Muscle of leg (tissue), 11 donors: ENCODE results near the gene OCRL. TPM values are rescaled to one million over a fixed set of nuclear protein-coding genes. Genes with fewer than 3 reads are reported as not detected.
A peak's percentile ranks its signal among the peaks of the same experiment; 100 is the strongest.
"Not testable (repeated sequence)": the region's sequence is repeated elsewhere in the genome, so short reads cannot be mapped to it uniquely, and the experiment has no call there.

ENCODE experiments used
- DNase-seq: peaks from one replicate; pipeline ENCODE4 v3.0.0; 2013
- H3K27ac ChIP-seq: one replicate; pipeline ENCODE4 v1.5.1; 2013; ENCODE audit warnings: mild to moderate bottlenecking, low read length, control low read depth
- H3K27me3 ChIP-seq: one replicate; pipeline ENCODE4 v1.6.1; 2013; ENCODE audit warnings: low read length; ENCODE audit not compliant: control insufficient read depth, insufficient read depth
- H3K36me3 ChIP-seq: one replicate; pipeline ENCODE4 v1.6.1; 2013; ENCODE audit warnings: low read length; ENCODE audit not compliant: control insufficient read depth, insufficient read depth
- H3K4me1 ChIP-seq: one replicate; pipeline ENCODE4 v1.6.1; 2013; ENCODE audit warnings: low read length; ENCODE audit not compliant: control insufficient read depth, insufficient read depth
- H3K4me3 ChIP-seq: one replicate; pipeline ENCODE4 v1.5.1; 2013; ENCODE audit warnings: low read length, control low read depth
- H3K9me3 ChIP-seq: replicated peaks from 2 replicates; pipeline ENCODE4 v1.6.1; 2013; ENCODE audit warnings: low read depth, low read length; ENCODE audit not compliant: control insufficient read depth
- WGBS: methylation state at CpG from one replicate; pipeline ENCODE4 v1.1.5; 2013; ENCODE audit warnings: missing lambda C conversion rate; ENCODE audit not compliant: insufficient coverage; 5-methylcytosine and 5-hydroxymethylcytosine counted together
- polyA plus RNA-seq, 8 donors: library from polyadenylated mRNA; unstranded; fragments of 120-200 nt; gene quantifications; one replicate each; pipeline versions ENCODE4 v1.2.1 to v1.2.3, GENCODE V29; 2013; ENCODE audit warnings: inconsistent platforms in 1 of 8, low replicate concordance in 1 of 8; ENCODE audit not compliant: insufficient read length in 8 of 8, insufficient read depth in 1 of 8
- total RNA-seq: library from RNA; stranded (reverse); fragments of 120-200 nt; gene quantifications from one replicate; pipeline ENCODE4 v1.2.4, GENCODE V29; 2013

Gene OCRL
- total and polyA plus RNA-seq, 9 donors, result 7.7 to 17.3 (median 12.7) TPM

GRCh38 chrX:129530410-129530809 is 9.6 kb upstream of the OCRL start:
- no peaks in the 10 kb centered on the region for H3K9me3 ChIP-seq
- peaks cover 4% of the 10 kb centered on the region for H3K27me3 ChIP-seq
- H3K4me1 ChIP-seq, result no peaks in the 10 kb centered on the region
- no peak overlapping the region for H3K4me3 ChIP-seq
- no peak for DNase-seq
- H3K36me3 ChIP-seq, result no peaks in the 10 kb centered on the region
- WGBS, result 70% methylated on average over 2 of the region's 5 CpGs
- no peak overlapping the region for H3K27ac ChIP-seq

DNA sequence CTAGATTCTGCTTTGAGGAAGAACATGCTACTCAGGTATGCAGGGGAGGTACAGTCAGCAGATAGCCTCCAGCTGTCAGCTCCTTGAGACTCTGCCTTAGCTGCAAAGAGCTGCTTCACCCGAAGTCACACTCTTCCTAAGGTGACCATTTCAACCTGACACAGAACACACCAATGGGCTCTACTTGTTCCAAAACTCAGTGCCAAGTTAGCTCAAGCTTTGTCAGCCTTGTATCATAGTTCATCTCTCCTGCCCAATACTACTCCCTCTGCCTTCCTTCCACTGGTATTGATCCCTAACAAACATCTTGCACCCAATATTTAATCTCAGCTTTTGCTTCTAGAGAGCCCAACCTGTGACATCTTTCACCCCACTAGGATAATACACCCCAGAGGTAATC is 8.9 kb upstream of the OCRL start:
- H3K4me3 ChIP-seq, result no peak overlapping the region
- H3K27ac ChIP-seq, result no peak overlapping the region
- WGBS, result 56% methylated on average over 1 of the region's 1 CpG
- no peaks in the 10 kb centered on the region for H3K9me3 ChIP-seq
- no peaks in the 10 kb centered on the region for H3K4me1 ChIP-seq
- H3K27me3 ChIP-seq, result peaks cover 4% of the 10 kb centered on the region
- DNase-seq, result no peak
- no peaks in the 10 kb centered on the region for H3K36me3 ChIP-seq

GRCh38 chrX:129534816-129535578 is 5.1 kb upstream of the OCRL start:
- Histone ChIP-seq H3K9me3 (no peaks in the 10 kb centered on the region), H3K4me3 (no peak overlapping the region), H3K27me3 (peaks cover 9% of the 10 kb centered on the region), H3K27ac (no peak overlapping the region), H3K4me1 (no peaks in the 10 kb centered on the region), H3K36me3 (no peaks in the 10 kb centered on the region)
- DNase-seq, result no peak
- 100% methylated on average over 1 of the region's 4 CpGs for WGBS

DNA sequence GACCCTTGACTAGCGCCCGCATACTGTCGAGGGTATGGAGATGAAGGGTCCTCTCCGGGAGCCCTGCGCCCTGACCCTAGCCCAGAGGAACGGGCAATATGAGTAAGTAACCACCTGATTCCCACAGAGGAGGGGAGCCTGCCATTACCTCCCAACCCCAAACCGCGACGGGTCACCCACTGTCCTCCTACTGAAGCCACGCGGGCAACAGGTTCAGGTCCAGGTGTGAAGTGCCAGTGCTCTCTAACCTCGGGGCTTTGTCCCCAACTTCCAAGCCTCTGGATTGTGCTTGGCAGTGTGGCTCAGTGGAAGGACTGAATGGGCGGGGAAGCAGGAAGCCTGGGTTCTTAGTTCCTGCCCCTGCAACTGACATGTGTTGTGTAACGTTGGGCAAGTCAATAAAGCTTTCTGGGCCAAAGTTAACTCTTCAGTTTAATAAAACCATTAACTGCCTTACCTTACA is 694 bp downstream of the OCRL start:
- Histone ChIP-seq H3K9me3 (no peaks in the 10 kb centered on the region), H3K4me3 (peak overlapping the region; percentile 65), H3K27ac (peak overlapping the region; percentile 67), H3K27me3 (peaks cover 10% of the 10 kb centered on the region), H3K36me3 (no peaks in the 10 kb centered on the region), H3K4me1 (peaks cover 2% of the 10 kb centered on the region)
- no peak for DNase-seq
- WGBS, result 52% methylated on average over 3 of the region's 14 CpGs

DNA sequence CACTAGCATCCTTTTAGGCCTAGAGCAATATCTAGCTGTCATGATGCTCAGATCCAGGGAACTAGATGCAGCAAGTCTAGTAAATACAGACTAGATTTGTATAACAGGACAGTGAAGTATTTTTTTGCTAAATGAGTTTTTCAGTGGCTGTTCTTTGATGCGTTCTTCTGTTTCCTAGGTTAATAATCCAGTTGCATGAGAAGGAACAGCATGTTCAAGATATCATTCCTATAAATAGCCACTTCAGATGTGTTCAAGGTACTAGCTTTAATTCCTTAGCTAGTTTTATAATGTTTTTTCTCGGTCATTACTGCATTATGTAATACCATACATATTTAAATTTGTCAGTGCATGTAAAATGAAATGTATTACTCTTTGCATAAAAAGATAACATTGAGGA is 4.7 kb downstream of the OCRL start:
- no peak for DNase-seq
- peaks cover 2% of the 10 kb centered on the region for H3K4me1 ChIP-seq
- no peak overlapping the region for H3K27ac ChIP-seq
- H3K36me3 ChIP-seq, result peaks cover 6% of the 10 kb centered on the region
- peaks cover 12% of the 10 kb centered on the region for H3K27me3 ChIP-seq
- no CpG with 5 or more reads among the region's 2 CpGs for WGBS
- H3K9me3 ChIP-seq, result no peaks in the 10 kb centered on the region
- H3K4me3 ChIP-seq, result no peak overlapping the region

DNA sequence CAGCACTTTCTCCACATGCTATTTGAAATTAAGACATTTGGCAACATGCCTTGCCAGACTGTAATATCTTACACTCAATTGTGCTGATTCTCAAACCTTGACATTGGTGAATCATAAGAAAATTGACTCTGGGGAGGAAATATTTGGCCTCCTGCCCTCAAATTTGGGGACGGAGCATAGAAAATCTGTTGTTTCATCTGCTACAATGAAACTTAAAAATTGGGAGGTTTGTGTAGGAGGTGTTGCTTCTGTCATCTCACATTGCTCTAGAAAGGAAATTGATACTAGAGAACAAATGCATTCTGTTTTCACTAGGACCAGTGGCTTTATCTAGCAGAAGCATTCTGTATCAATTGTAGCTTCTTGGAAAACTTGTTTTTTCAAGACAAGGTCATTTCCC is 5.3 kb downstream of the OCRL start:
- DNase-seq, result no peak
- peaks cover 8% of the 10 kb centered on the region for H3K27me3 ChIP-seq
- H3K9me3 ChIP-seq, result no peaks in the 10 kb centered on the region
- no peak overlapping the region for H3K27ac ChIP-seq
- H3K4me1 ChIP-seq, result peaks cover 2% of the 10 kb centered on the region
- H3K36me3 ChIP-seq, result peaks cover 6% of the 10 kb centered on the region
- no peak overlapping the region for H3K4me3 ChIP-seq
- no CpG with 5 or more reads among the region's 1 CpG for WGBS

GRCh38 chrX:129549124-129549523 is 9.1 kb downstream of the OCRL start:
- no peaks in the 10 kb centered on the region for H3K9me3 ChIP-seq
- H3K27ac ChIP-seq, result no peak overlapping the region
- no CpG with 5 or more reads among the region's 1 CpG for WGBS
- no peak overlapping the region for H3K4me3 ChIP-seq
- H3K36me3 ChIP-seq, result peaks cover 9% of the 10 kb centered on the region
- no peak for DNase-seq
- peaks cover 5% of the 10 kb centered on the region for H3K27me3 ChIP-seq
- no peaks in the 10 kb centered on the region for H3K4me1 ChIP-seq

- DNase-seq, result no peak
- Histone ChIP-seq H3K36me3 (peaks cover 7% of the 10 kb centered on the region), H3K4me3 (no peak overlapping the region), H3K27ac (no peak overlapping the region), H3K9me3 (no peaks in the 10 kb centered on the region), H3K4me1 (no peaks in the 10 kb centered on the region), H3K27me3 (peaks cover 9% of the 10 kb centered on the region)
- 68% methylated on average over 2 of the region's 3 CpGs for WGBS
Observed at GRCh38 chrX:129553619-129554288, 13.7 kb downstream of the OCRL start.

GRCh38 chrX:129554816-129555215 is 14.8 kb downstream of the OCRL start:
- not testable (repeated sequence) for H3K27me3 ChIP-seq, H3K9me3 ChIP-seq, DNase-seq, H3K4me1 ChIP-seq, H3K27ac ChIP-seq, H3K36me3 ChIP-seq, H3K4me3 ChIP-seq
- 89% methylated on average over 4 of the region's 8 CpGs for WGBS

DNA sequence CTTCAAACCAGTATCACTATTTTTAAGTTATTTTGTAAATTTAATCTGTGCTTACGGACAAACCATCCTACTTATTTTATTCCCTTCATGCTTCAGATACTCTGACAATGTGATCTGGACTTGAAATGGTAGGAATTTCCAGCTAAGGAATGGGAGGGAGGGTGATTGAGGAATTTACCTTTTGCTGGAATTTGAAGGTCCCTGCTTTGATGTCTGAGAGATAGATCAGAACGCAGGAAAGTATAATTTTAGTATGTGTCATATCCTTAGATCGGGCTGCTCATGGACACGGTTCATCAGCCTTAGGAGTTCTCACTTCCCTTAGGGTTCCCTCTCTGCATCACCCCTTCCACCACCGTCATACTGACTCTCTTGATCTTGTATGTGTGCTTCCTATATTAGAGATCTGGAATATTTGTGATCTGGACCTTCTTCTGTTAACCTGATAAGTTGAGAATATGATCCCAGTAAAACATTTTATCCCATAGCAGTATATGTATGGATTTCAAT is 16.8 kb downstream of the OCRL start:
- no peak for DNase-seq
- no peak overlapping the region for H3K27ac ChIP-seq
- WGBS, result no CpG with 5 or more reads among the region's 5 CpGs
- H3K27me3 ChIP-seq, result peaks cover 6% of the 10 kb centered on the region
- H3K4me3 ChIP-seq, result no peak overlapping the region
- H3K4me1 ChIP-seq, result no peaks in the 10 kb centered on the region
- peaks cover 9% of the 10 kb centered on the region for H3K36me3 ChIP-seq
- no peaks in the 10 kb centered on the region for H3K9me3 ChIP-seq
